GM12865 (cell line): ENCODE results near the gene COX6B1.

Experiments used
- DNase-seq: peaks from one replicate; pipeline ENCODE4 v3.0.0; 2010; ENCODE audit warnings: low read depth
- H3K4me3 ChIP-seq: 2 replicates; pipeline ENCODE4 v1.5.1; 2011; ENCODE audit warnings: mild to moderate bottlenecking, low read depth, low read length, control low read depth
- TF ChIP-seq, protein P1 (sequence below): IDR thresholded peaks from 2 replicates; pipeline ENCODE4 v1.5.1; 2011; ENCODE audit warnings: low read length, control low read depth, low read depth, inconsistent platforms; ENCODE audit not compliant: insufficient read depth; ENCODE audit errors: missing control alignments

Gene COX6B1

DNA sequence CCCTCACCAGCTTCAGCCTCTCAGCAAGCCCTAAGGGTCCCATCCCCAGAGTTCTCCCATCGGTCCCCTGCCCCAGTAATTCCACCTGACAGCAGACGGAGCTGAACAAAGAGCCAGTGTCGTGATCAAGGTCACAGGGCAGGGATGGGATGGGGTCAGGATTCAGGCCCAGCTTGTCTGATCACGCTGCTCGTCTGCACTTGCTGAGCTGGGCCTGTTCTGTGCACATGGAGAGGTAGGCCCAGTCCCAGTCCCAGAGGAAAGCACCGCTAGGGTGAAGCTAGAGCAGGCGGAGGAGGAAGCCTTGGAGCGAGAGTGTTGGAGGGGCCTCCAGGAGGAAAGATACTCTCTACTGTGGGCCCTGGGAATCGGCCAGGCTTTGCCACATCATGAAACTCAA is 26.4 kb upstream of the COX6B1 start:
- DNase-seq: no peak
- no peak overlapping the region for H3K4me3 ChIP-seq
- TF ChIP-seq, protein P1, sequence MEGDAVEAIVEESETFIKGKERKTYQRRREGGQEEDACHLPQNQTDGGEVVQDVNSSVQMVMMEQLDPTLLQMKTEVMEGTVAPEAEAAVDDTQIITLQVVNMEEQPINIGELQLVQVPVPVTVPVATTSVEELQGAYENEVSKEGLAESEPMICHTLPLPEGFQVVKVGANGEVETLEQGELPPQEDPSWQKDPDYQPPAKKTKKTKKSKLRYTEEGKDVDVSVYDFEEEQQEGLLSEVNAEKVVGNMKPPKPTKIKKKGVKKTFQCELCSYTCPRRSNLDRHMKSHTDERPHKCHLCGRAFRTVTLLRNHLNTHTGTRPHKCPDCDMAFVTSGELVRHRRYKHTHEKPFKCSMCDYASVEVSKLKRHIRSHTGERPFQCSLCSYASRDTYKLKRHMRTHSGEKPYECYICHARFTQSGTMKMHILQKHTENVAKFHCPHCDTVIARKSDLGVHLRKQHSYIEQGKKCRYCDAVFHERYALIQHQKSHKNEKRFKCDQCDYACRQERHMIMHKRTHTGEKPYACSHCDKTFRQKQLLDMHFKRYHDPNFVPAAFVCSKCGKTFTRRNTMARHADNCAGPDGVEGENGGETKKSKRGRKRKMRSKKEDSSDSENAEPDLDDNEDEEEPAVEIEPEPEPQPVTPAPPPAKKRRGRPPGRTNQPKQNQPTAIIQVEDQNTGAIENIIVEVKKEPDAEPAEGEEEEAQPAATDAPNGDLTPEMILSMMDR: no peak

DNA sequence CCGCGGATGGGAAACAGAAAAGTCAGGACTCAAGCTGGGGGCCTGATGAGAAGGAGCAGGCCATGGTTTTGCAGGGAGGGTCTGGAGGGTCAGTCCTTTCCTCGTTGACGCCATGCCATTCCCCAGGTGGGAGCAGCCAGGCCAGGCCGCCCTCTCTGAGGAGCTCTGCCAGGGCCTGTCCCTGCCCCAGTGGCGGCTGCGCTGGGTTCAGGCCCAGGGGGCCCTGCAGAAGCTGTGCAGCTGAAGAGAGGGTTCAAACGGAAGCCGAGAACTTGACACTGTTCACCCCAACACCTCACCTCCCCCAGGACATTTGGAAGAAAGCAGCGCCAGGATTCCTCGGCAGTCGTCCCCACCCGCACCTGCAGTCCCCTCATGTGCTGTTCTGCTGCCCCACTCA is 25.4 kb upstream of the COX6B1 start:
- no peak overlapping the region for H3K4me3 ChIP-seq
- no peak for DNase-seq
- TF ChIP-seq, protein P1: no peak

DNA sequence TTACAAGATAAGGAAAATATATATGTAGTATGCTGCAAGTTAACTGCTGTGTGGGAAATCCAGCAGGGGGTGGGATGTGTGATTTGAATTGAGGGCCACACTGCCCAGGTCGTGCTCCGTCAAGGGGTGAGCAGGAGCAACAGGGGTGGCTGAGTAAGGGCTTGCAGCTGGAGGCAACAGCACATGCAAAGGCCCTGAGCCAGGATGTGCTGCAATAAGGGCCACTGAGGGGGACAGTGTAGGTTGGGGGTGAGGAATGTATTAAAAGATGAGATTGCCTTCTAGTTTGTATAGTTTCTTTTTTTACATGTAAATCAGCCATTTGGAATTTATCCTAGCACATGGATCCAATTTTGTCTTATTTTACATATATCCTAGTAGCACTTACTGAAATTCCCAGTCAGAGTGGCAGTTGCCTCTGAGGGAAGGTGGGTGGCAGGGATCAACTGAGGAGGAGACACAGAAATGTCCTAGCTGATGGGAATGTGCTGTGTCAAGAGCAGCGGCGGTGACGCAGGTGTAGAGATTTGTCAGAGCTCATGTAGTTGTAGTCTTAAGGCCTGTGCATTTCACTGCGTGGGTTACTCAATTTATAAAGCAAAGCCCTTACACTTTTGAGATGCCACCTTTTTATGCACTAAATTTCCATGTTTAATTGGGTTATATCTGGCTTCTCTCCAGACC is 24.7 kb upstream of the COX6B1 start:
- DNase-seq: no peak
- TF ChIP-seq, protein P1: no peak

DNA sequence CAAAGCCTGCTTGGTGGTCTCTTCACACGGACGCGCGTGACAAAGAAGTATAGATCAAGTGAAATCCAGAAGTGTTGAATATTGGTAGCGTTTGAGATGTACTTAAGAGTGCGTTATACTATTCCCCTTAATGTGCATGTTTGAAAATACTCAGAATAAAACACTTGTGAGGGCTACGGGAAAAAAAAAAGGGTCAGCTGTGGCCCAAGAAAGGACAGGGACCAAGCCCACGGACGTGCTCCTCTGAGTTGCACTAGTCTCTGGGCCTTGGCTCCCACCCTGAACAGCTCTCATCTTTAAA is 19.9 kb upstream of the COX6B1 start:
- DNase-seq: no peak
- peak overlapping the region; percentile 75 for H3K4me3 ChIP-seq
- TF ChIP-seq, protein P1: no peak

More for the DNA sequence above, 24.7 kb upstream of the COX6B1 start:
- H3K4me3 ChIP-seq: no peak overlapping the region

DNA sequence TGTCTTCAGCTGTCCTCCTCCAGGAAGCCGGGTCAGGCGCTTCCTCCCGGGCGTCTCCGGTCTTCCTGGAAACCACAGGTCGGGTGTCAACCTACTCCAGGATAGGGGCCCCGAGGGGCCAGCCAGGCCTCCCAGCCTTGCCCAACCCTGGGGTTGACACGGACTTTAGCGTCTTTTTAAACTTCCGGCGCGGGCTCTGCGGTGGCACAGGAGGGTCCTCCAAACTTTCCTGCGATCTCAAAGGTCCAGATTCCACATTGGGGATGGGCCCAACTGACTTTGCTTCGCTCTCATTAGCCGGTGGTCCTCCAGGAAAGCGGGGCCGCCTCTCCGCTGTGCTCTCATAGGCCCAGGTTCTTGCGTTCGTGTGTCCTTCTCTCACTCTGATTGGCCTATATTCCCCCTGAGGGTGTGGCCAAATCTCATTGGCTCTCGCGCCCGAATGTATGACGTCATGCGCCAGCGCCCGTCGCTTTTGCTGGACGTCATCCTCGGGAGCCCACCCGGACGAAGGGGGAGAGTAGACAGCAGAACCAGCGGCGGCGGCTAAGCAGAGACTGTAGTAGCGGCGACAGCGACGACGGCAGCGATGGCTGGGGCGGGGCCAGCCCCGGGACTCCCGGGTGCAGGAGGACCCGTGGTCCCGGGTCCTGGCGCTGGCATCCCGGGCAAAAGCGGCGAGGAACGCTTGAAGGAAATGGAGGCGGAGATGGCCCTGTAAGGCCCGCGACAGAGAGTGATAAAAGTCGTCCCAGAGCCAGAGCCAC is 19.4 kb upstream of the COX6B1 start, which contains the start of gene RBM42:
Gene RBM42, plus strand, starts transcription at position 472 of the 767 bp plus-strand sequence. Its CDS starts 118 bp downstream, at position 590.
- TF ChIP-seq, protein P1: no peak
- H3K4me3 ChIP-seq: peak within 1 kb of the TSS; percentile 75
- DNase-seq: peak; percentile 99

DNA sequence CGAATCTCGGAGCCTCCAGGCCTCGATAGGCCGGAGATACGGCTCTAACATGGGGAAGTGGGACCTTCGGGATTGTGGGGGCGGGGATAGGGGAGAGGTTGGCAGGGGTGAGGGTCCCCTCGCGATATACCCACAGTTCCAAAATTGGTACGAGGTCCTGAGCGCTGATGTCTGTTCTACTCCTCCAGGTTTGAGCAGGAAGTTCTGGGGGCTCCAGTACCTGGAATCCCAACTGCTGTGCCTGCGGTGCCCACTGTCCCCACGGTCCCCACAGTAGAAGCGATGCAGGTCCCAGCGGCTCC is 18.8 kb upstream of the COX6B1 start:
- TF ChIP-seq, protein P1: no peak
- DNase-seq: no peak
- peak overlapping the region; percentile 74 for H3K4me3 ChIP-seq

DNA sequence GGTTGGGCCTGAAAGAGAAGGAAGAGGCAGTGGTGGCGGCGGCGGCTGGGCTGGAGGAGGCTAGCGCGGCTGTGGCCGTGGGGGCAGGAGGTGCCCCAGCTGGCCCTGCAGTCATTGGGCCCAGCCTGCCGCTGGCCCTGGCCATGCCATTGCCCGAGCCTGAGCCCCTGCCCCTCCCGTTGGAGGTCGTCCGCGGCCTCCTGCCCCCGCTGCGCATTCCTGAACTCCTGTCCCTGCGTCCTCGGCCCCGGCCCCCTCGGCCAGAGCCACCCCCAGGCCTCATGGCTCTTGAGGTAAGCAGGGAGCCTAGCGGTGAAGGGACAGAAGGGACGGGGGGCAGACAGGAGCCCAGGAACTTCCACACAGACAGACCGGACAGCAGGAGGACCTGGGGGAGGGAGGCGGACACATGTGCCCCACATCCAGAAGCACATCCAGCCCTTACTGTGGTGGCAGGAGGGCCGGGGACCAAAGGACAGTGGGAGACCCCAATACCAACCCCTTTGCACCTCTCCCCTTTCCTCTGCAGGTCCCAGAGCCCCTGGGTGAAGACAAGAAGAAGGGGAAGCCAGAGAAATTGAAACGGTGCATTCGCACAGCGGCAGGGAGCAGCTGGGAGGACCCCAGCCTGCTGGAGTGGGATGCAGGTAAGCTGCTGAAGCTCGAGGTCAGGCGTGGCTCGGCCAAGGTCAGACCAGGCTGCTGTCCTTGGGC is 14.2 kb upstream of the COX6B1 start:
- H3K4me3 ChIP-seq: no peak overlapping the region
- no peak for DNase-seq
- TF ChIP-seq, protein P1: no peak
